HEK293T (cell line): ENCODE measurements around the gene COBLL1.

Source experiments
- BHLHE40 ChIP-seq: fragments of 450-650 bp; IDR thresholded peaks from 2 replicates; pipeline ENCODE4 v1.6.1; 2016; ENCODE audit warnings: mild to moderate bottlenecking, moderate library complexity, borderline replicate concordance
- CTBP1 ChIP-seq: fragments of 450-650 bp; IDR thresholded peaks from 2 replicates; pipeline ENCODE4 v1.6.1; 2016; ENCODE audit warnings: borderline replicate concordance
- FOXK2 ChIP-seq: fragments of 450-650 bp; IDR thresholded peaks from 2 replicates; pipeline ENCODE4 v1.6.1; 2016; ENCODE audit warnings: mild to moderate bottlenecking
- HDGF ChIP-seq: fragments of 450-650 bp; IDR thresholded peaks from 2 replicates; pipeline ENCODE4 v1.6.1; 2017; ENCODE audit warnings: antibody characterized with exemption, borderline replicate concordance
- L3MBTL2 ChIP-seq: fragments of 450-650 bp; conservative IDR thresholded peaks from 2 replicates; pipeline ENCODE4 v1.6.1; 2016; ENCODE audit warnings: mild to moderate bottlenecking
- NFRKB ChIP-seq: fragments of 450-650 bp; IDR thresholded peaks from 2 replicates; pipeline ENCODE4 v1.6.1; 2016; ENCODE audit warnings: mild to moderate bottlenecking, moderate library complexity
- SP1 ChIP-seq: fragments of 450-650 bp; IDR thresholded peaks from 2 replicates; pipeline ENCODE4 v1.6.1; 2017
- SUZ12 ChIP-seq: fragments of 450-650 bp; IDR thresholded peaks from 2 replicates; pipeline ENCODE4 v1.6.1; 2016; ENCODE audit warnings: mild to moderate bottlenecking
- TARDBP ChIP-seq: fragments of 450-650 bp; IDR thresholded peaks from 2 replicates; pipeline ENCODE4 v1.6.1; 2016
- TF ChIP-seq, protein P1 (sequence below): fragments of 450-650 bp; IDR thresholded peaks from 2 replicates; pipeline ENCODE4 v1.6.1; 2016

DNA sequence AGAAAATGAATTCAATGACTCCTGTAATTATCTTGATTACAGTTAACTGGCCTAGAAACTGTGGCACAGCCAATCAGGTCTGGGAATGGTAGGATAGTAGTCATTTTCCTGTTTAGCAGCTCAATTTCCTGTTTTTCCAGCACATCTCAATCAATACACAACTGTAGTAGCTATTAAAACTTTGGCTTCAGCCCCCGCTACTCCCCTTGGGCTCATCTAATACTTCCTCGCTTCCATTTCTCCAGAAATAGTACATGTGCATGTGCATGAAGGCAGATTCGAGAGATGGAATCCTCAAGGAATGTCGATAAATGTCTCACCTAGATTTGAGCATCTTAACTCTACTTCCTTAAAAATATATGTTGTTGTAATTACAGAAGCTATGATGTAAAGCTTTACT is 9.7 kb downstream of the COBLL1 start:
- TF ChIP-seq TARDBP (no peak), CTBP1 (no peak), SP1 (no peak), HDGF (no peak), FOXK2 (no peak), SUZ12 (no peak), NFRKB (no peak), L3MBTL2 (no peak), BHLHE40 (no peak)
- TF ChIP-seq, protein P1, sequence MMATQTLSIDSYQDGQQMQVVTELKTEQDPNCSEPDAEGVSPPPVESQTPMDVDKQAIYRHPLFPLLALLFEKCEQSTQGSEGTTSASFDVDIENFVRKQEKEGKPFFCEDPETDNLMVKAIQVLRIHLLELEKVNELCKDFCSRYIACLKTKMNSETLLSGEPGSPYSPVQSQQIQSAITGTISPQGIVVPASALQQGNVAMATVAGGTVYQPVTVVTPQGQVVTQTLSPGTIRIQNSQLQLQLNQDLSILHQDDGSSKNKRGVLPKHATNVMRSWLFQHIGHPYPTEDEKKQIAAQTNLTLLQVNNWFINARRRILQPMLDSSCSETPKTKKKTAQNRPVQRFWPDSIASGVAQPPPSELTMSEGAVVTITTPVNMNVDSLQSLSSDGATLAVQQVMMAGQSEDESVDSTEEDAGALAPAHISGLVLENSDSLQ = no peak
